Heart left ventricle (tissue), 16 donors: Measurements from ENCODE around the gene IGF2. TPM values are rescaled to one million over a fixed set of nuclear protein-coding genes. Genes with fewer than 3 reads are reported as not detected.

ENCODE experiments used
- ATAC-seq, 4 donors: fragments of 200-7000 bp; cut with Tn5 transposase; one replicate each; pipeline ENCODE4 v1.9.1; 2020 to 2022; ENCODE audit warnings: moderate library complexity in 4 of 4, mild to moderate bottlenecking in 3 of 4, moderate number of reproducible peaks in 1 of 4
- DNase-seq, 5 donors: peaks; one replicate each; pipeline ENCODE4 v3.0.0-alpha.2; 2020
- H3K27ac ChIP-seq, 12 donors: fragments of 200-600 bp; sonication (generic) in 4 of 12; one replicate each; pipeline versions ENCODE4 v1.5.0 to v1.8.0; 2016 to 2022; ENCODE audit warnings: mild to moderate bottlenecking in 2 of 12
- H3K27me3 ChIP-seq, 9 donors: fragments of 200-600 bp; sonication (generic) in 2 of 9; one replicate each; pipeline versions ENCODE4 v1.5.1 to v1.8.0; 2016 to 2022; ENCODE audit warnings: mild to moderate bottlenecking in 3 of 9
- H3K36me3 ChIP-seq, 9 donors: fragments of 200-600 bp; sonication (generic) in 2 of 9; one replicate each; pipeline versions ENCODE4 v1.5.0 to v1.8.0; 2018 to 2022; ENCODE audit warnings: mild to moderate bottlenecking in 2 of 9
- H3K4me1 ChIP-seq, 12 donors: fragments of 200-600 bp; sonication (generic) in 4 of 12; one replicate each; pipeline versions ENCODE4 v1.5.0 to v1.8.0; 2016 to 2022; ENCODE audit warnings: mild to moderate bottlenecking in 3 of 12
- H3K4me3 ChIP-seq, 12 donors: fragments of 200-600 bp; sonication (generic) in 4 of 12; one replicate each; pipeline versions ENCODE4 v1.5.0 to v1.8.0; 2017 to 2022; ENCODE audit warnings: mild to moderate bottlenecking in 9 of 12, moderate library complexity in 4 of 12
- H3K9me3 ChIP-seq, 12 donors: fragments of 200-600 bp; sonication (generic) in 4 of 12; one replicate each; pipeline versions ENCODE4 v1.5.0 to v1.8.0; 2016 to 2022; ENCODE audit warnings: mild to moderate bottlenecking in 1 of 12
- CTCF ChIP-seq, 12 donors: fragments of 200-600 bp; sonication (generic) in 4 of 12; IDR thresholded peaks; one replicate each; pipeline versions ENCODE4 v1.5.0 to v1.8.0; 2018 to 2022; ENCODE audit warnings: antibody characterized with exemption in 12 of 12, mild to moderate bottlenecking in 5 of 12
- POLR2A ChIP-seq, 2 donors: fragments of 450-650 bp; IDR thresholded peaks; one replicate each; pipeline ENCODE4 v1.6.1; 2017; ENCODE audit warnings: antibody characterized with exemption in 2 of 2, mild to moderate bottlenecking in 2 of 2, moderate library complexity in 2 of 2
- WGBS, 4 donors: extraction: QIAGEN DNeasy Blood & Tissue Kit in 2 of 4; methylation state at CpG; one replicate each; pipeline versions ENCODE4 v1.1.5 to v1.1.7; 2013 to 2018; 5-methylcytosine and 5-hydroxymethylcytosine counted together
- intact Hi-C, 10 donors: fragments of 100-400 bp; cut with DNase I; formaldehyde crosslinking; loops; one replicate each; pipeline versions ENCODE4 v1.11.1 to v1.14.2; 2022
- polyA plus RNA-seq, 2 donors: library from polyadenylated mRNA; stranded (reverse); fragments of 200-250 nt; gene quantifications; one replicate each; pipeline ENCODE4 v1.2.3, GENCODE V29; 2013
- total RNA-seq, 9 donors: library from RNA; depleted of rRNA in 2 of 9; stranded (reverse); fragments of >200 nt in 2 of 9; fragmentation: NEBNext Ultra II Directional in 3 of 9; extraction: Animal tissue kit (Norgen Biotek cat#: 25700) in 3 of 9; gene quantifications; one replicate each; pipeline versions ENCODE4 v1.1.0 to v1.2.4, GENCODE V29; 2016 to 2023
- donor health status: ischemic (EF 13 %, LVEDD 7.1; RV severe dilation, severe dysfunction).
- donor health status: healthy with polysubstance abuse.
- donor health status: DM: no; HTN: yes; CAD: no.
- donor health status: DM: no; HTN: no; CAD: no.
- donor health status: ischemic (EF 25% LVEDD 6.9; RV normal size, moderate dysfunction).
- donor health status: ischemic (EF 25% LVEDD 5.7; RV mildly dilated, moderate dysfunction).
- donor health status: healthy.
- donor health status: DM: yes; HTN: yes; CAD: no.
- donor health status: ischemic (EF 35%, LVEDD 5.7; RV mildly dilated, moderate dysfunction).
- donor health status: nonischemic (EF 11% LVEDD 7.7; RV severe dilation, severe dysfunction).
- donor health status: DM: yes; HTN: yes; CAD: no.
- donor health status: PGD.
- donor health status: ischemic (EF 29% LVEDD 5.4; RV normal size, mild dysfunction).
- donor health status: nonischemic (EF 23%, LVEDD 6.1; RV moderate dilation, normal function).

The IGF2 gene
- total and polyA plus RNA-seq, 11 donors, result 48.9 to 175 (median 99.3) TPM

- peak overlapping the region in 10 of 12 donors; percentile 52 to 91 (median 81) for H3K27ac ChIP-seq
- 93 to 97% (median 95%) methylated on average over 12 to 25 of the region's 25 CpGs for WGBS, 4 donors
- ATAC-seq (no peak), DNase-seq (peak in 1 of 5 donors; percentile 42)
- no peak for TF ChIP-seq POLR2A (IDR thresholded peaks at IDR 0.05)
- TF ChIP-seq CTCF (IDR thresholded peaks at IDR 0.05), result no peak
- H3K4me1 ChIP-seq, result peaks cover 7 to 44% (median 28%) of the 10 kb centered on the region in 12 donors
- H3K36me3 ChIP-seq, result no peaks in the 10 kb centered on the region
- intact Hi-C loops, result loop anchor here in 4 of 10 donors (5.0 kb wide), 1 partner anchor 33 kb away; the partner anchor contains the start of gene IGF2 (in 4 of the 4)
- H3K4me3 ChIP-seq, result no peak overlapping the region
- no peaks in the 10 kb centered on the region for H3K27me3 ChIP-seq
- H3K9me3 ChIP-seq, result no peaks in the 10 kb centered on the region
Observed at GRCh38 chr11:2103668-2104523, 35.3 kb downstream of the IGF2 start.

- WGBS, 4 donors, result 45 to 69% (median 56%) methylated on average over 2 of the region's 2 CpGs
- intact Hi-C loops, result loop anchor here in 4 of 10 donors (5.0 kb wide), 1 partner anchor 34 kb away; the partner anchor contains the start of gene IGF2 (in 4 of the 4)
- Histone ChIP-seq H3K27ac (peak overlapping the region; percentile 42 to 91 (median 81)), H3K27me3 (no peaks in the 10 kb centered on the region), H3K4me1 (peaks cover 7 to 52% (median 35%) of the 10 kb centered on the region in 12 donors), H3K4me3 (no peak overlapping the region), H3K9me3 (no peaks in the 10 kb centered on the region), H3K36me3 (no peaks in the 10 kb centered on the region)
- no peak for ATAC-seq
- TF ChIP-seq CTCF (IDR thresholded peaks at IDR 0.05), result no peak
- no peak for DNase-seq
Observed at GRCh38 chr11:2102883-2103213, 36.3 kb downstream of the IGF2 start.

GRCh38 chr11:2102132-2102882 lies 36.9 kb downstream of the IGF2 start:
- peak overlapping the region in 11 of 12 donors; percentile 52 to 91 (median 81) for H3K27ac ChIP-seq
- 68 to 79% (median 72%) methylated on average over 8 of the region's 8 CpGs for WGBS, 4 donors
- H3K4me3 ChIP-seq, result no peak overlapping the region
- peak in 4 of 5 donors; percentile 53 to 70 (median 64) for DNase-seq
- H3K9me3 ChIP-seq, result no peaks in the 10 kb centered on the region
- H3K27me3 ChIP-seq, result no peaks in the 10 kb centered on the region
- TF ChIP-seq CTCF (IDR thresholded peaks at IDR 0.05) (no peak), POLR2A (IDR thresholded peaks at IDR 0.05) (peak in 1 of 2 donors; percentile 41)
- intact Hi-C loops, result loop anchor here in 4 of 10 donors (5.0 kb wide), 1 partner anchor 35 kb away; the partner anchor contains the start of gene IGF2 (in 4 of the 4)
- H3K36me3 ChIP-seq, result no peaks in the 10 kb centered on the region
- ATAC-seq, result peak; percentile 23 to 84 (median 45)
- H3K4me1 ChIP-seq, result peaks cover 7 to 58% (median 40%) of the 10 kb centered on the region in 12 donors
